HG02938 (cell line): ENCODE measurements around the gene TEX264.
"Not testable (repeated sequence)": the region's sequence is repeated elsewhere in the genome, so short reads cannot be mapped to it uniquely, and the experiment has no call there.

Experiments used
- ATAC-seq: cut with Tn5 transposase; IDR thresholded peaks from one replicate; pipeline ENCODE4 v1.9.1; 2021; ENCODE audit warnings: mild to moderate bottlenecking, moderate library complexity; ENCODE audit not compliant: unreplicated experiment

The TEX264 gene

DNA sequence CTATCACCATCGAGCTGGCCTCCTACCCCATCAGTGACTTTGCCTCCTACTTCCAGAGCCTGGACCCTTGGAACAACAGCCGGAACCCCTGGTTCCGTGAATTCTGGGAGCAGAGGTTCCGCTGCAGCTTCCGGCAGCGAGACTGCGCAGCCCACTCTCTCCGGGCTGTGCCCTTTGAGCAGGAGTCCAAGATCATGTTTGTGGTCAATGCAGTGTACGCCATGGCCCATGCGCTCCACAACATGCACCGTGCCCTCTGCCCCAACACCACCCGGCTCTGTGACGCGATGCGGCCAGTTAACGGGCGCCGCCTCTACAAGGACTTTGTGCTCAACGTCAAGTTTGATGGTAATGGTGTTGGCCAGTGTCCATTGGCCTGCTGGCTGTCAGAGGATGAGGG is 41.9 kb downstream of the TEX264 start:
- ATAC-seq = no peak

DNA sequence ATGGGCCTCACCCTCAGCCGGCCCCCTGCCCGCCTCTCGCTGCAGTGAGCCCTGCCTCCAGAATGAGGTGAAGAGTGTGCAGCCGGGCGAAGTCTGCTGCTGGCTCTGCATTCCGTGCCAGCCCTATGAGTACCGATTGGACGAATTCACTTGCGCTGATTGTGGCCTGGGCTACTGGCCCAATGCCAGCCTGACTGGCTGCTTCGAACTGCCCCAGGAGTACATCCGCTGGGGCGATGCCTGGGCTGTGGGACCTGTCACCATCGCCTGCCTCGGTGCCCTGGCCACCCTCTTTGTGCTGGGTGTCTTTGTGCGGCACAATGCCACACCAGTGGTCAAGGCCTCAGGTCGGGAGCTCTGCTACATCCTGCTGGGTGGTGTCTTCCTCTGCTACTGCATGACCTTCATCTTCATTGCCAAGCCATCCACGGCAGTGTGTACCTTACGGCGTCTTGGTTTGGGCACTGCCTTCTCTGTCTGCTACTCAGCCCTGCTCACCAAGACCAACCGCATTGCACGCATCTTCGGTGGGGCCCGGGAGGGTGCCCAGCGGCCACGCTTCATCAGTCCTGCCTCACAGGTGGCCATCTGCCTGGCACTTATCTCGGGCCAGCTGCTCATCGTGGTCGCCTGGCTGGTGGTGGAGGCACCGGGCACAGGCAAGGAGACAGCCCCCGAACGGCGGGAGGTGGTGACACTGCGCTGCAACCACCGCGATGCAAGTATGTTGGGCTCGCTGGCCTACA is 44.4 kb downstream of the TEX264 start:
- ATAC-seq = no peak

DNA sequence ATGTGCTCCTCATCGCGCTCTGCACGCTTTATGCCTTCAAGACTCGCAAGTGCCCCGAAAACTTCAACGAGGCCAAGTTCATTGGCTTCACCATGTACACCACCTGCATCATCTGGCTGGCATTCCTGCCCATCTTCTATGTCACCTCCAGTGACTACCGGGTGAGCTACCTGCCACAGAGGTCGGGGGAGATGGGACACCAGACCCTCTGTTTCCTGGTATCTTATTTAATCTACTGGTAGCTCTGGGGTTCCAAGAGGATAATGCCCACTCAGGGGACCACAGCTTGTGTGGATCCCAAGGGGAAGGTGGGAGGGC is 44.9 kb downstream of the TEX264 start:
- ATAC-seq = no peak

DNA sequence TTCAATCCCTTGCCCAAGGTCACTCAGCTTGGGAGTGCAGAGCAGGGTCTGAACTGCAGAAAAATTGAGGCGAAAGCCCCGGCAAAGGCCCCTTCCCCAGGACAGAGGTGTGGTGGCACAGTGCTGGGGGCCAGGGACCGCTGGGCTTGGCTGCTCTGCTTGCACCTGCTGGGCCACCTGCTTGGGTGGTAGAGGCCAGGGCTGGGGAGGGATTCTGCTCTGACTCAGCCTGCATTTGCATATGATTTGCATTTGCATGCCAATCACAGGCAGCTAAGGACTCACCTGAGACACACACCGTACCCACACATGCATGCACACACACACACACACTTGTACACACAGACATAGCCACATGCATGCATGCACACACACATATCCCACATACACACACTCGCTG is 45.8 kb downstream of the TEX264 start:
- no peak for ATAC-seq

DNA sequence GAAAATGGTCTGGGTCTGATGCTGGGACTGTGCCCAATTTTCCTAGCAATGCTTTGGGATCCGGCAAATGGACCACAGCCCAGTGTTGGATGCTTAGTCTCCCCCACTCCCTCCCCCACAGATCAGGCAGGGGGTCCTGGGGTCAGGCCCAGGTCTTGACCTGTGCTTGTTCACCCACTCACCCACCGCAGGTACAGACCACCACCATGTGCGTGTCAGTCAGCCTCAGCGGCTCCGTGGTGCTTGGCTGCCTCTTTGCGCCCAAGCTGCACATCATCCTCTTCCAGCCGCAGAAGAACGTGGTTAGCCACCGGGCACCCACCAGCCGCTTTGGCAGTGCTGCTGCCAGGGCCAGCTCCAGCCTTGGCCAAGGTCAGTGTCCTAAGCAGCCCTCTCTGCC is 46.4 kb downstream of the TEX264 start:
- ATAC-seq = no peak

DNA sequence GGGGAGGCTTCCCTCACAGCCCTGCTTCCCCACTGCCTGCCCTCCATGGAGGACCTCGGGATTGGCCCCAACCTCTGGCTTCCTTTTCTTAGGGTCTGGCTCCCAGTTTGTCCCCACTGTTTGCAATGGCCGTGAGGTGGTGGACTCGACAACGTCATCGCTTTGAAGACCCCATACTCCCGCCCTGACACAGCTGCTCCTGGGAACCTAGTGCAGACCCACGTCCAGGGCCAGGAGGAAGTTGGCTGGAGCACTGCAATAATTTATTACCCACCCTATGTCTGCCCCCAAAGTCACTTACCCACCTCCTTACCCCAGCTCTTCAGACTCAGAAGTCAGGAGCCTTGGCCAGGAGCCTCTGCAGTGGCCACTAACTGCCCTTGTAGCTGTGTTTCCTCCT is 46.9 kb downstream of the TEX264 start:
- ATAC-seq = no peak

DNA sequence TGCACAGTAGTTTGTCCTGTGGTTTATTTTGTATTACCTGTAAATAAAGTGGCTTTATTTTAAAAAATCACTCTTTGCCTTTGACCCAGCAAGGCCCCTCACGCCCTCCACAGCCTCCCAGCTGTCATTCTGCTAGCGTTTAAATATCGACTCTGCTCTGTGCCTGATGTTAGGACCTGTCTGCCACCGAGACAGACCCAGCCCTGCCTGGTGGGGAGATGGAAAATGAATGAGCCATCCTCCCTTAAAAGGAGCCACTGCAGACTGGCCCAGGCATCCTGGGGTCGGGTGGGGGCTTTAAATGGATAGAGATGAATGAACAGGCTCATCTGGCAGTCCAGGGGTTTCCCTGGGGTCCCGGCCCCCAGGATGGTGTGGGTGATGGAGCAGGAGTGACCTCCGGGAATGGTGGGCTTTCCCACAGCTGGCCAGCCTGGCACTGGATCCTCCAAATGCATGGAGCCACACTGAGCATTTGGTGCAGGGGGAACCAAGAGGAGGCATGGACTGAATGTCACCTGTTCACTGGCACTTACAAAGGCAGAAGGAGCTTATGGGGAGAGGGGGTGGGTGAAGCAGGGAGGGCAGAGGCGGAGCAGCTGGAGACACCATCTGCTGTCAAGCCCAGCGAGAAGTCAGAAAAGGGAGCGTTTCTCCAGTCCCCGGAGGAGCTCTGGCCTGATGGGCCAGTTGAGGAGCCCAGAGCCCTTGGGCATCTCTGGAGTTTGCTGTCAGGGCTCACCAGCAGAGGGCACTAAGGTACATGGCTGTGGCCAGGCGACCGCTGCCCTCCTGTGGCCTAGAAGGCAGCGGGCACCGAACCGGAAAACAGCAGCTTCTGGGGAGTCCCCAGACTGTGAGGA is 47.7 kb downstream of the TEX264 start:
- ATAC-seq = no peak

DNA sequence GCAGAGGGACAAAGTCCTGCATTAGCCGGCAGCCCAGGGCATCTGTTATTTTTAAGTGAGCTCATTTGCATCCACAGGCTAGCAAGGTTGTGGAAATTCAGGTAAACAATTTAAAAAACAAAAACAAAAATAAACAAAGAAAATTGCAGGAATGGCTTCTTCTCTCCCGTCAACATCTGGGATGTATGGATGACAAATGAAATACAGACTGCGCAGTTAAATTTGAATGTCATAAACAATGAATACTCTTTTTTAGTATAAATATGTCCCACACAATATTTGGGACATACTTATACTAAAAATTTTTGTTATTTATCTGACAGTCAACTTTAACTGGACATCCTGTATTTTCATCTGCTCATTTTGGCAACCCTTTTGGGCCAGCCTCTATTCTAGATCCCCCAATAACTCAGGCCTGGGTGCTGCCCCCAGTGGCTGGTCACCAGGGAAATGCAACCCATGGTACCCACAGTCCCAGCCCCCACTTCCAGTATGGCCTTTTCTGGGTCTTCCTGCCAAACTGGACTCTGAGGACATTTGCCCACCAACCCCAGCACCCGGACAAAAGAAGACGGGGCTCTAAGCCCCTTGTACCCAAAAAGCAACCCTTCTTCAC is 48.5 kb downstream of the TEX264 start:
- ATAC-seq = no peak

DNA sequence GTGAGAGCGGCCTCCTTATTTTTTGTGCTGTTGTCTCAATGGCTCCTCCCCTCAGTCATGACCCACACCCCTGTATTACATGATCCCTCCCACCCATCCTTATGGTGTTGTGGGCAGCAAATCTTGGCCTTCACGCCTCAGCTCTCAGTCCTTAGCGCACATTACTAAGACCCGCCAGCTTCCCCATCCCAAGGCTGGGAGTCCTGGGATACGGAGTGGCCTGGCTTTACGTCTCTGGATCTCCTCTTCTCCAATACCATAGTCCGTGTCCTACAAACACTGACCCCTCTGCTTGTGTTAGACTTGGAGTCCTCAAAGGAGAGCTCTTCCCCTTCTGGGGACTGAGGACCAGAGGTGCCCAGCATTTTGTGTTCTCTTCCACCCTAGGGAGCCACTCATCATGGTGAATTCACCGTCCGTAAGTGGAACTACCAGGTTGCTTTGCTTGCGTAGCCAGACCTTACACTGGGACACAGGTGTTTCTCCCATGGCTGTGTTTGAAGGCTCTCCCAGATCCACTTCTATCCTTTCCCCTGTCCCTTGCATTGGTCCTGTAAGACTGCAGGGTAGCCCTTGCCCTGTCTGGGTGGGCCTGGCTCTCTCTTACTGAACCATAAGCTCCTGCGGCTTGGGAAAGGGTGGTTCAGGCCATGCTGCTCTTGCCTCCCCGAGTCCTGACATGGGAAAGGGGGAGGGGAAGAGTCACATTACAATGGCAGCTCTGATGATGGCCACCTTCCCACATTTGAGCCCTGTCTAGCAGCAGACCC is 49.4 kb downstream of the TEX264 start:
- ATAC-seq = no peak

DNA sequence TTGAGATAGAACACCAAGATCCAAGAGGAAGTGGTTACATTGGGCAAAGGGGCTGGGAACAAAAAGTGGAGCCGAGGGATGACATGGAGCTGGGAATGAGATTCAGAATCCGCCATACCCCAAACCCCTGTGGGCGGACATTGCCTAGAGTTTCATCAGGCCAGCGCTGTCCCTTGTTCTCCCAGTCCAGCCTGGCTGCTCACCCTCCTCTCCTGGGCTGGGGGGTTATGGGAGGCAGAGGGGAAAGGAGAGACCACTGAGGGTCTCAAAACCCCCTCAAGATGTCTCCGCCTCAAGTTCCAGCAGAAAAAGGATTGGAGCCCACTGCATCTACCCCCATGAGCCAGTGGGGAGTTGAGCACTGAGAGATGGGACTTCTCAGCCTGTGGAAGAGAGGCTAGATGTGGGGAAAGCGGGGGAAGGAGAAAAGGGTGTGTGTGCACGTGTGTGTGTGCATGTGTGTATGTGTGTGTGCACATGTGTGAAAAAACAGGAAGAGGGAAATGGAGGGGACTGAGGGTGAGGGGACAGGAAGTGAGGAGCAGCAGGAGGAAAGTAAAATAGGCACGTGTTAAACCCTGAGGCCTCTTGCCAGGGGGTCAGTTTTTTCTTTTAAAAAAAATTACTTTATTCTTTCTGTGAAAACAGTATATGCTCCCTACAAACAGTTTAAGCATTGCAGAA is 50.2 kb downstream of the TEX264 start:
- ATAC-seq = no peak

DNA sequence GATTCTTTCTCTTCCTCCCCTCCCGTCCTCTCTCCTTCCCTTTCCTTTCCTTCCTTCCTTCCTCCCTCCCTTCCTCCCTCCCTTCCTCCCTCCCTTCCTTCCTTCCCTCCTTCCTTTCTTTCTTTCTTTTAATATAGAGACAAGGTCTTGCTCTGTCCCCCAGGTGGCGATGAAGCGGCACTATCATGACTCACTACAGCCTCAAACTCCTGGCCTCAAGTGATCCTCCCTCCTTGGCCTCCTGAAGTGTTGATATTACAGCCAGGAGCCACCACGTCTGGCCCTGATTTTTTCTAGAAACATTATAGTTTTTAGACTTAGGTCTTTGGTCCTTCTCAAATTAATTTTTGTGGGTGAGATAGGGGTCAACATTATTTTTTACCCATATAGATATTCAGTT is 51.3 kb downstream of the TEX264 start:
- no peak for ATAC-seq

DNA sequence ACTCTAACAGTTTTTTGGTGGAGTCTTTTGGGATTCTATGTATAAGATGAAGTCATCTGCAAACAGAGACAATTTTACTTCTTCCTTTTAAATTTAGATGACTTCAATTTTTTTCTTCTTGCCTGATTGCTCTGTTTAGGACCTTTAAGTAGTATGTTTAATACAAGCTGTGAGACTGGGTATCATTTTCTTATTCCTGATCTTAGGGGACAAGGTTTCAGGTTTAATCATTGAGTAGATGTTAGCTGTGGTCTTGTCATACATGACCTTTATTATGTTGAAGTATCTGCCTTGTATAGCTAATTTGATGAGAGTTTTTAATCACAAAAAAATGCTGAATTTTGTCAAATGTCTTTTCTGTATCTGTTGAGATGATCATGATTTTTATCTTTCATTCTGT is 56.4 kb downstream of the TEX264 start:
- no peak for ATAC-seq

DNA sequence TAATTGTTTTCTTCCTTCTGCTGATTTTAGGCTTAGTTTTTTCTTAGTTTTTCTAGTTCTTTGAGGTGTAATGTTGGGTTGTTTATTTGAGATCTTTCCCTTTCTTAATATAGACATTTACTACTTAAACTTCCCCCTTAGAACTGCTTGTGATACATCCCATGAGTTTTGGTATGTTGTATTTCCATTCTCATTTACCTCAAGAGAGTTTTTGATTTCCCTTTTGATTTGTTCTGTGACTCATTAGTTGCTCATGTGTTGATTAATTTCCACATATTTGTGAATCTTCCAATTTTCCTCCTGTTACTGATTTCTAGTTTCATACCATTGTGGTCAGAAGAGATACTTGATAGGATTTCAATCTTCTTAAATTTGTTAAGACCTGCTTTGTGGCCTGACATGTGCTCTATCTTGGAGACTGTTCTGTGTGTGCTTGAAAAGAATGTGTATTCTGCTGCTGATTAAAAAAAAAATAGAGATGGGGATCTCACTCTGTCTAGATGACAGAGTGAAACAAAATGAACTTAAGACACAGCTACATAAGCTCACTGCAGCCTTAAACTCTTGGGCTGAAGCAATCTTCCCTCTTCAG is 58.1 kb downstream of the TEX264 start:
- no peak for ATAC-seq

DNA sequence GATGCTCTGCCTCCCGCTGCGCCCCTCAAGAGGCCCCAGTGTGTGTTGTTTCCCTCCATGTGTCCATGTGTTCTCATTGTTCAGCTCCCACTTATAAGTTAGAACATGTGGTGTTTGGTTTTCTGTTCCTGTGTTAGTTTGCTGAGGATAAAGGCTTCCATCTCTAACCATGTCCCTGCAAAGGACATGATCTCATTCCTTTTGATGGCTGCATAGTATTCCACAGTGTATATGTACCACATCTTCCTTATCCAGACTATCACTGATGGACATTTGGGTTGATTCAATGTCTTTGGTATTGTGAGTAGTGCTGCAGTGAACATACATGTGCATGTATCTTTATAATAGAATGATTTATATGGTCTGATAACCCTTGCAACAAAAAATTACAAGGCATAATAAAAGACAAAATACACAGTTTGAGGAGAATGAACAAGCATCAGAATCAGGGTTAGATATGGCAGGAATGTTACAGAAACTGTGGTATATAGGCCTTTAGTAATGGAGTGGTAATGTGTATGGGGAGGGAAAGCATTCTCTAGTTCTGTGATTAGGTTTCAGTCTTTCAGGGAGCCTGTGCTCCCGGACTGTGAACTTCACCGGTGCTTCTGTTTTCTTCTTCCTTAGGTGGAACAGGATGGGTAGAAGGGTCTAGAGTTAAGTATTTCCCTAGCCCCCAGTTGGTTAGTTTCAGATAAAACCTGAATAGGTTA is 63.0 kb downstream of the TEX264 start:
- ATAC-seq = no peak

DNA sequence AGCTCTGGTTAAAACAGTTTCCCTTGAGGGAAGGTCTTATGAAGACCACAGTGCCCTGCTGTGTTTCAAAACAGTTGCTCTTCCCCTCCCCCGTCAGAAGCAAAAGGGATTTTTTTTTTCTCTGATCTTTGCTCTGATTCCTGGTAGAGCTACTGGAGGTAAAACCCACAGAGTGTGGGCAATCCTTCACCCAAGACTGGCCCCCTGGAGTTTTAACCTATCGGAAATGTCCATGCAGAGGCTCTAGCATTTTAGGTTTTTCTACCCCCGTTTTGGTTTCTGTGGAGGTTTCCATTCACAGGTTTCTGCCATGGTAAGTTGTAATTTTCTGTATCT is 63.5 kb downstream of the TEX264 start:
- ATAC-seq = no peak

DNA sequence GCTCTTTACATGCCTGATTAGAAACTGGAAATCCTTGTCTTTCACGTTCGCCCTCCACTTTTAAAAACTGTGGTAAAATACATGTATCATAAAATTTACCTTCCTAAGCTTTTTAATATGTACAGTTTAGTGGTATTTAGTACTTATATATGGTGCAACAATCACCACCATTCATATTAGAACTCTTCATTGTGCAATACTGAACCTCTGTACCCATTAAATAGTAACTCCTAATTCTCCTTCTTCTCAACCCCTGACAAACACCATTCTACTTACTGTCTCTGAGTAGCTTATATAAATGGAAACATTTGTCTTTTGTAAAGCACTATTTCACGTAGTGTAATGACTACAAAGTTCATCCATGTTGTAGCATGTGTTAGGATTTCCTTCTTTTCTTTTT is 64.0 kb downstream of the TEX264 start:
- no peak for ATAC-seq

DNA sequence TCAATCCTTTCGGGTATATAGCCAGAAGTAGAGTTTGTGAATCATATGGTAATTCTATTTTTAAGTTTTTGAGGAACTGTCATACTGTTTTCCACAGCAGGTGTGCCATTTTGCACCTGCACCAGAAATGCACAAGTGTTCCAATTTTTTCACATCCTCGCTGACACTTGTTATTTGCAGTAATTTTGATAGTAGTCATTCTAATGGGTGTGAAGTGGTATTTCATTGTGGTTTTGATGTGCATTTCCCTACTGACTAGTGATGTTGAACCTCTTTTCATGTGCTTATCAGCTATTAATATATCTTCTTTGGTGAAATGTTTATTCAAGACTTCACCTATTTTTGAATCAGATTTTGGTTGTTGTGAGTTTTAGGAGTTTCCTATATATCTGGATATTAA is 64.9 kb downstream of the TEX264 start:
- no peak for ATAC-seq

DNA sequence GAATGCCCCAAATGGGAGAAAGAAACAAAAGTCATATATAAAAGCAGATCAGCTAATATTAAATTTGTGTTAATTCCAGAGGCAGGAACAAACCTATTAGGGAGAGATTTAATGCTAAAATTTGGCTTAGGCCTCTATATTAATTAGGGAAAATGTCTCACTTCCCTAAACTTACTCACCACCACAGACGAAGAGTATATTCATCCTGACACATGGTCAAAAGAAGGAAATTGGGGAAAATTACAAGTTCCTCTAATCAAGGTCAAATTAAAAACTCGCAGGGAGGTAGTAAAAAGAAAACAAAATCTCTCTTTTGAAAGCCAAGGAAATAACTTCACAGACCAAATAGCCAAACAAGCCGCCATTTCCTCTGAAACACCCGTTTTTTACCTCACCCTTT is 68.1 kb downstream of the TEX264 start:
- ATAC-seq = no peak

DNA sequence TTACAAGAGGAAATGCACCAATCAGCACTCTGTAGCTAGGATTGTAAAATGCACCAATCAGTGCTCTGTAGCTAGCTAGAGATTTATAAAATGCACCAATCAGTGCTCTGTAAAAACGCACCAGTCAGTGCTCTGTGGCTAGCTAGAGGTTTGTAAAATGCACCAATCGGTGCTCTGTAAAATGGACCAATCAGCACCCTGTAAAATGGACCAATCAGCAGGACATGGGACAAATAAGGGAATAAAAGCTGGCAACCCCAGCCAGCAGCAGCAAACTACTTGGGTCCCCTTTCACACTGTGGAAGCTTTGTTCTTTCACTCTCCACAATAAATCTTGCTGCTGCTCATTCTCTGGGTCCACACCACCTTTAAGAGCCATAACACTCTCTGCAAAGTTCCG is 71.3 kb downstream of the TEX264 start:
- not testable (repeated sequence) for ATAC-seq

DNA sequence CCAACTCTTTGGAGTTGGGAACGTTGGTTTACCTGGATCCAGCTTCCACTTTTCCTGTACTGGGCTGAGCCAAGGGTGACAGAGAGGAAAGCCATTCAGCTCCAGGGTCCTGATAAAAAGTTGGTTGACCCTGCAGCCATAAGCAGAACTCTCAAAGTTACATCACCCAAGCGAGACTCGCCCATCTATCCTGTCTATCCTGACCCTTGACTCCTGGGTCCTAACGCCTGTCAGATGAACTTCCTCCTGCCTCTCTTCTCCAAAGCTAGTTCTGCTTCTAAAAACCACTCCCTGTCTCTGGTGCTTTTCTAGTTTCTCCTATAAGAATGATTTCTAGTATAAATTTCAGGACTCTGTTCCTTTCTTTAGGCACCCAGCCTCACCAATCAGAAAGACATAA is 71.9 kb downstream of the TEX264 start:
- not testable (repeated sequence) for ATAC-seq
